ENCODE measurements around the gene ITGB7.

The ITGB7 gene

GRCh38 chr12:53198486-53199110 is 8.5 kb downstream of the ITGB7 start:
- H3K27ac ChIP-seq, result no peak overlapping the region
- TF ChIP-seq ZFX (IDR thresholded peaks at IDR 0.05), result no peak
- TF ChIP-seq CTCF (conservative IDR thresholded peaks at IDR 0.05), result no peak

- peak overlapping the region; percentile 33 for H3K27ac ChIP-seq
These were observed 9.9 kb downstream of the ITGB7 start for GRCh38 chr12:53197011-53197640.

GRCh38 chr12:53196486-53196885 is 10.6 kb downstream of the ITGB7 start:
- TF ChIP-seq CTCF (conservative IDR thresholded peaks at IDR 0.05), result no peak
- TF ChIP-seq ZFX (IDR thresholded peaks at IDR 0.05), result no peak
- H3K27ac ChIP-seq, result no peak overlapping the region

More at GRCh38 chr12:53197011-53197640, 9.9 kb downstream of the ITGB7 start:
- TF ChIP-seq ZFX (IDR thresholded peaks at IDR 0.05) (0 out of 2 replicates have a peak, but pooled peaks have one; percentile 33), CTCF (conservative IDR thresholded peaks at IDR 0.05) (no peak)

- H3K27ac ChIP-seq, result peak overlapping the region; percentile 39; the same call in 1 of the 2 replicates
- TF ChIP-seq ZFX (IDR thresholded peaks at IDR 0.05) (no peak), CTCF (conservative IDR thresholded peaks at IDR 0.05) (no peak)
These were observed 11.3 kb downstream of the ITGB7 start for GRCh38 chr12:53195516-53196420.

GRCh38 chr12:53194973-53195372 is 12.1 kb downstream of the ITGB7 start:
- H3K27ac ChIP-seq, result peak overlapping the region; percentile 39; the same call in 1 of the 2 replicates
- TF ChIP-seq ZFX (IDR thresholded peaks at IDR 0.05) (no peak), CTCF (conservative IDR thresholded peaks at IDR 0.05) (no peak)

- peak overlapping the region; percentile 30 for H3K27ac ChIP-seq
- TF ChIP-seq CTCF (conservative IDR thresholded peaks at IDR 0.05), result no peak
- no peak for TF ChIP-seq ZFX (IDR thresholded peaks at IDR 0.05)
These were observed 12.9 kb downstream of the ITGB7 start for GRCh38 chr12:53193985-53194716.
